HEK293 (cell line): ENCODE results near the gene PLOD3.

Experiments used
- CTCF ChIP-seq: fragments of 450-650 bp; formaldehyde crosslinking; IDR thresholded peaks from 2 replicates; pipeline ENCODE4 v1.5.1; 2016; ENCODE audit warnings: missing biosample characterization, missing genetic modification characterization
- SP2 ChIP-seq: fragments of 450-650 bp; formaldehyde crosslinking; IDR thresholded peaks from 2 replicates; pipeline ENCODE4 v1.5.1; 2016; ENCODE audit warnings: missing biosample characterization, missing genetic modification characterization
- ZNF513 ChIP-seq: fragments of 450-650 bp; IDR thresholded peaks from 2 replicates; pipeline ENCODE4 v1.5.1; 2018; ENCODE audit warnings: missing biosample characterization, missing genetic modification characterization

- TF ChIP-seq ZNF513 (tag by site-specific recombination): no peak
- TF ChIP-seq CTCF (tag by site-specific recombination): no peak
- no peak; the same call in 1 of the 2 replicates for TF ChIP-seq SP2
Measured at GRCh38 chr7:101179117-101179516, 38.3 kb downstream of the PLOD3 start.
